ENCODE data around the gene CT83. TPM values are rescaled to one million over a fixed set of nuclear protein-coding genes. Genes with fewer than 3 reads are reported as not detected.

Gene CT83, protein sequence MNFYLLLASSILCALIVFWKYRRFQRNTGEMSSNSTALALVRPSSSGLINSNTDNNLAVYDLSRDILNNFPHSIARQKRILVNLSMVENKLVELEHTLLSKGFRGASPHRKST
- not detected in 2 replicates for total RNA-seq

DNA sequence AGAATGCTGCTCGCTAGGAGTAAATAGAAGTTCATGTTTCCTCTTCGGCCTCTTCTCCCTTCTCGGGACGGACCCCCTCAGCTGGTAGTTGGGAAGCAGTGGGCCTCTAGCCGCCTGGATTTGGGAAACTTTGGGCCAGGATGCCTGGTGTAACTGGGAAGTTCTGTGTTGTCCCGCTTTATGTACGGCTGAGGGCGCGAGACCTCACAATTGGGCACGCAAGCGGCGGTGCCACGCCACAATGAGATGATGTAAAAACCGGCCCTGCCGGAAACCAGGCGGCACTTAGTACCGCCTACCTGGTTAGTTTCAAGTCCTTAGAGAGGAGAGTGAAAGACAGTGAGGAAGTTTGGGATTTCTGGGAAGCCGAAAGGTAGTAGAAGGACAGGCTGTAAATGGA lies at the start of gene CT83:
Gene CT83, minus strand, starts transcription at position 155 of the 400 bp plus-strand sequence. Its CDS starts 120 bp downstream, at position 35.

DNA sequence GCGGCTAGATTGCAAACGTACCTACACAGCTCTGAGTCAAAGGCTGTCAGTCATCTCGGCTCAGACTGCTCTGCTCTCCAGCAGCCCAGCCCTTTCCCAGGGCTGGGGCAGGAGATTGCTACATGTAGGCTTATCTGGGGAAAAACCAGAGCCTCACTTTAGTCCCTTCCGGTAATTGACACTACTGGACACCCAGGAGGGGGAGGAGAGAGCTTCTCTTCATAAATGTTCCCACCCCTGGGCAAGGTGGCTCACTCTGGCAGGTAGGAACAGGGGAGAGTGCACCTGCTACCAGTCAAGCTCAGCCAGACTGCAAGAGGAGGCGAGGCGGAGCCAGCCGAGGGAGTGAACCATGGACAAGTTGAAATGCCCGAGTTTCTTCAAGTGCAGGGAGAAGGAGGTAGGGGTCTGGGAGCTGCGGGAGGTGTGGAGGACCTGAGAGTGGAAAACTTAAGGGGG lies 26.4 kb downstream of the CT83 start, which contains the start of gene SLC6A14:
Gene SLC6A14, plus strand, starts transcription at position 249 of the 459 bp plus-strand sequence. Its CDS starts 104 bp downstream, at position 353.

Other genes with a start within 250 kb of the CT83 start
- not detected in 2 replicates for gene SLC6A14, start 26.4 kb downstream of the CT83 start, total RNA-seq